HUES64 (cell line): ENCODE data around the gene PNRC1.
"Not testable (repeated sequence)": the region's sequence is repeated elsewhere in the genome, so short reads cannot be mapped to it uniquely, and the experiment has no call there.

Experiments used
- H3K27ac ChIP-seq: 2 replicates; pipeline ENCODE4 v1.7.0; 2013; ENCODE audit warnings: low read depth, low read length, inconsistent platforms
- H3K27me3 ChIP-seq: 2 replicates; pipeline ENCODE4 v1.6.1; 2013; ENCODE audit warnings: mild to moderate bottlenecking, low read length; ENCODE audit not compliant: insufficient read depth
- H3K36me3 ChIP-seq: 2 replicates; pipeline ENCODE4 v1.6.1; 2013; ENCODE audit warnings: mild to moderate bottlenecking, low read length; ENCODE audit not compliant: insufficient read depth
- H3K4me1 ChIP-seq: 2 replicates; pipeline ENCODE4 v1.6.1; 2013; ENCODE audit warnings: mild to moderate bottlenecking, low read length, moderate library complexity; ENCODE audit not compliant: insufficient read depth
- H3K4me3 ChIP-seq: 2 replicates; pipeline ENCODE4 v1.5.1; 2013; ENCODE audit warnings: mild to moderate bottlenecking, low read length, moderate library complexity
- H3K9ac ChIP-seq: 2 replicates; pipeline ENCODE4 v1.6.1; 2013; ENCODE audit warnings: mild to moderate bottlenecking, low read depth, low read length
- H3K9me3 ChIP-seq: 2 replicates; pipeline ENCODE4 v1.6.1; 2013; ENCODE audit warnings: low read depth, low read length; ENCODE audit not compliant: insufficient read depth
- WGBS: fragments of 150-250, 120-280 bp; methylation state at CpG from one replicate; pipeline ENCODE4 v1.1.7; 2013; ENCODE audit warnings: missing lambda C conversion rate; 5-methylcytosine and 5-hydroxymethylcytosine counted together

Gene PNRC1

GRCh38 chr6:89059227-89059626, 21.3 kb upstream of the PNRC1 start:
- Histone ChIP-seq H3K27me3 (no peaks in the 10 kb centered on the region), H3K27ac (no peak overlapping the region), H3K4me3 (no peak overlapping the region), H3K9me3 (no peaks in the 10 kb centered on the region), H3K36me3 (no peaks in the 10 kb centered on the region), H3K9ac (no peak overlapping the region), H3K4me1 (no peaks in the 10 kb centered on the region)
- WGBS, result 96% methylated on average over 12 of the region's 12 CpGs

DNA sequence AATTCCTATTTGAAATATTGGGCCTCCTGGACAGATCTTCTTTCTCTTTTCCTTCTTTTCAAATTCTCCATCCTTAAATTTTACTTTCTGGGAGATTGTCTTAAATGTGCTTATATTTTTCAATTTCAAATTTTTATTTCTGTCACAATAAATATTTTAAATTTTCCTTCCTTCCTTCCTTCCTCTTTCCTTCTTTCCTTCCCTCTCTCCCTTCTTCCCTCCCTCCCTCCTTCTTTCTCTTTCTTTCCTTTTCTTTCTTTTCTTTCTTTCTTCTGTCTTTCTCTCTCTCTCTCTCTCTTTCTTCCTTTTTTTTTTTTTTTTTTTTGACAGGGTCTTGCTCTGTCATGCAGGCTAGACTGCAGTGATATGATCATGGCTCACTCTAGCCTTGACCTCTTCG, 16.7 kb upstream of the PNRC1 start:
- 100% methylated on average over 1 of the region's 1 CpG for WGBS
- no peaks in the 10 kb centered on the region for H3K36me3 ChIP-seq
- H3K9ac ChIP-seq, result no peak overlapping the region

GRCh38 chr6:89064931-89065330, 15.6 kb upstream of the PNRC1 start:
- H3K9ac ChIP-seq, H3K4me3 ChIP-seq, H3K36me3 ChIP-seq, H3K27me3 ChIP-seq, H3K27ac ChIP-seq, H3K4me1 ChIP-seq, H3K9me3 ChIP-seq: not testable (repeated sequence)
- 91% methylated on average over 22 of the region's 22 CpGs for WGBS

More for the DNA sequence above, 16.7 kb upstream of the PNRC1 start:
- H3K27me3 ChIP-seq, result no peaks in the 10 kb centered on the region
- no peaks in the 10 kb centered on the region for H3K9me3 ChIP-seq
- no peak overlapping the region for H3K4me3 ChIP-seq
- no peaks in the 10 kb centered on the region for H3K4me1 ChIP-seq
- no peak overlapping the region for H3K27ac ChIP-seq

- not testable (repeated sequence) for H3K27me3 ChIP-seq, H3K36me3 ChIP-seq, H3K9ac ChIP-seq, H3K27ac ChIP-seq, H3K4me3 ChIP-seq, H3K9me3 ChIP-seq, H3K4me1 ChIP-seq
- WGBS, result 96% methylated on average over 9 of the region's 9 CpGs
These were observed 14.4 kb upstream of the PNRC1 start for GRCh38 chr6:89066121-89066520.

DNA sequence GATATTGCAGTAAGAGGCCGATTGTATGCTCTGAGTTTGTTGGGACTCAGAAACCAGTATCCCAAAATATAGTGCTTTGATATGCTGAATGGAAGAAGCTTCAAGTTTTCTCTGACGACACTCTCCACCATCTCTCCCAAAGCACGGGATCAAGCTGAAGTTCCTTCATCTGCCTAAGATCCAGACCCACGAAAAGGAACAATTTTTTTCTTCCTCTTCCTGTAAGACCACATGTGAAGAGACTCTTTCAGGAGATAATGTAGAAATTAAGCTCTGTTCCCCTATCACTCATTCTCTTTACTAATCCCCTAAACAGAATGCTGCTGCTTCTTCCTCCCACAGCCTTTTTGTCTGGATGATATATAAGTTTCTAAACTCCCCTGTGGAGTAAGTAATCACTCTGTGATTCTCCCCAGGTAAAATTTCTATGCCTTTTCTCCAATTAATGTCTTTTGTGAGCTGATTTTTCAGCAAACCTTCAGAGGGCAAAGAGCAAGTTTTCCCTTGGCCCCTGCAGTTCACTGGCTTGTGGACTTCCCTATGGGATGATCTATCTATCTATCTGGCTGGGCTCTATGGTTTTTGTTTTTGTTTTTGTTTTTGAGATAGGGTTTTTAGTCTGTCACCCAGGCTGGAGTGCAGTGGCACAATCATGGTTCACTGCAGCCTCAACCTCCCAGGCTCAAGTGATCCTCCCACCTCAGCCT, 13.5 kb upstream of the PNRC1 start:
- H3K36me3 ChIP-seq, result no peaks in the 10 kb centered on the region
- no peaks in the 10 kb centered on the region for H3K27me3 ChIP-seq
- no peak overlapping the region for H3K4me3 ChIP-seq
- H3K4me1 ChIP-seq, result no peaks in the 10 kb centered on the region
- no peak overlapping the region for H3K9ac ChIP-seq
- H3K9me3 ChIP-seq, result peaks cover 3% of the 10 kb centered on the region; the same call in 1 of the 2 replicates
- WGBS, result 65% methylated on average over 4 of the region's 4 CpGs
- H3K27ac ChIP-seq, result no peak overlapping the region

- Histone ChIP-seq H3K4me1 (no peaks in the 10 kb centered on the region), H3K4me3 (no peak overlapping the region), H3K9me3 (peaks cover 3% of the 10 kb centered on the region), H3K9ac (no peak overlapping the region), H3K27me3 (no peaks in the 10 kb centered on the region), H3K27ac (no peak overlapping the region), H3K36me3 (no peaks in the 10 kb centered on the region)
These were observed 12.8 kb upstream of the PNRC1 start for GRCh38 chr6:89067796-89068195.

GRCh38 chr6:89068695-89069094, 11.9 kb upstream of the PNRC1 start:
- 56% methylated on average over 1 of the region's 1 CpG for WGBS
- Histone ChIP-seq H3K4me1 (no peaks in the 10 kb centered on the region), H3K9me3 (peaks cover 9% of the 10 kb centered on the region)

DNA sequence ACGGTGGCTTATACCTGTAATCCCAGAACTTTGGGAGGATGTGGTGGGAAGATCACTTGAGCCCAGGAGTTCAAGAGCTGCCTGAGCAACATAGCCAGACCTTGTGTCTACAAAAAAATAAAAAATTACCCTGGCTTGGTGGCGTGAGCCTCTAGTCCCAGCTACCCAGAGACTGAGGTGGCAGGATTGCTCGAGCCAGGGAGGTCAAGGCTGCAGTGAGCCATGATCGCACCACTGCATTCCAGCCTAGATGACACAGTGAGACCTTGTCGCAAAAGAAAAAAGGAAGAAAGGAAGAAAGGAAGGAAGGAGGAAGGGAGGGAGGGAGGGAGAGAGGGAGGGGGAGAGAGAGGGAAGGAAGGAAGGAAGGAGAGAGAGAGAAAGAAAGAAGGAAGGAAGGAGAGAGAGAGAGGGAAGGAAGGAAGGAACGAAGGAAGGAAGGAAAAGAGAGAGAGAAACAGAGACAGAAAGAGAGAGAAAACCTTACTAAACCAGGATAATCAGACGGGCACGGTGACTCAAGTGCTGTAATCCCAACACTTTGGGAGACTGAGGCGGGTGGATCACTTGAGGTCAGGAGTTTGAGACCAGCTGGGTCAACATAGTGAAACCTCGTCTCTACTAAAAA, 10.9 kb upstream of the PNRC1 start:
- Histone ChIP-seq H3K4me1 (no peaks in the 10 kb centered on the region), H3K9me3 (peaks cover 9% of the 10 kb centered on the region), H3K4me3 (no peak overlapping the region), H3K27me3 (no peaks in the 10 kb centered on the region), H3K36me3 (no peaks in the 10 kb centered on the region), H3K9ac (no peak overlapping the region), H3K27ac (no peak overlapping the region)
- 89% methylated on average over 10 of the region's 10 CpGs for WGBS

More at GRCh38 chr6:89068695-89069094, 11.9 kb upstream of the PNRC1 start:
- no peak overlapping the region for H3K27ac ChIP-seq
- no peaks in the 10 kb centered on the region for H3K27me3 ChIP-seq
- no peak overlapping the region for H3K9ac ChIP-seq
- H3K4me3 ChIP-seq, result no peak overlapping the region
- H3K36me3 ChIP-seq, result no peaks in the 10 kb centered on the region

DNA sequence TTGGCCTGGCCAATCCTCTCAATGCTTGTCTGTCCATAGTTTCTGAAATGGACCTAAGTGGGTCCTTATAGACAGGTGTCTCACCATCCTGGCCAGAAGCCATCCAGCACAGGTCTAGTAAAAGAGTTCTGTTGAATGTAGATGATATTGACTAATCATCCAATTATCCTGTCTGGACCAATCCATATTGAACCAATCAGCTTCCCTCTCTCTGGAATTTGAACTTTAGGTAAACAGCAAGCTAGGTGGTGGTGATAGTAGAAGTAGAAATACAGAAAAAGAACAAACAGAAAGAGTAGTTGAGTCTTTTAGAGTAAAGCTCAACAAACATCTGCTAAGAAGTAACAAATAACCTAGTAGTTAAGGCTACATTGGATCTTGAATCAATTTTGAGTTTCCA, 9.5 kb upstream of the PNRC1 start:
- H3K9me3 ChIP-seq, result peaks cover 9% of the 10 kb centered on the region
- H3K9ac ChIP-seq, result no peak overlapping the region
- no peaks in the 10 kb centered on the region for H3K36me3 ChIP-seq
- no peak overlapping the region for H3K27ac ChIP-seq
- no peaks in the 10 kb centered on the region for H3K27me3 ChIP-seq
- H3K4me3 ChIP-seq, result no peak overlapping the region
- no peaks in the 10 kb centered on the region for H3K4me1 ChIP-seq

- Histone ChIP-seq H3K27ac (no peak overlapping the region), H3K27me3 (no peaks in the 10 kb centered on the region), H3K4me1 (no peaks in the 10 kb centered on the region), H3K4me3 (no peak overlapping the region), H3K9ac (no peak overlapping the region), H3K36me3 (no peaks in the 10 kb centered on the region), H3K9me3 (peaks cover 9% of the 10 kb centered on the region)
- WGBS, result 92% methylated on average over 4 of the region's 4 CpGs
These were observed 7.4 kb upstream of the PNRC1 start for GRCh38 chr6:89073014-89073620.

DNA sequence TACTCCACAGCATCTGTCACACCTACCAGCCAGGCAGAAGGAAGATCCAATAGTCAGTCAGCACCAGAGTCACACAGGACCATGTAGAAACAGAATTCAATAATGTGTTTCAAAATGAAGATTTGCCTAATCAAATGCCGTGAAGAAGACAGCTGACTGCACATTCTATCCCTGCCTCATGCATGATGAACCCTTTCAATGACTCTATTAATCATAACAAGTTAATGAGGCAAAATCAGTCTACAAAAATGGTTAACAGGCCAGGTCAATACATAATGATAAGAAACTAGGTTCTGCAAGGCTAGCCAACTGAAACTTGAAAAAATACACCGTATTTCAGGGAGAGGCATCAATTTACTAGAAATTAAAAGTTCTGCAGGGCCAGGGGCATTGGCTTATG, 6.7 kb upstream of the PNRC1 start:
- Histone ChIP-seq H3K9ac (no peak overlapping the region), H3K36me3 (no peaks in the 10 kb centered on the region)
- WGBS, result 94% methylated on average over 2 of the region's 2 CpGs

More for the DNA sequence above, 6.7 kb upstream of the PNRC1 start:
- Histone ChIP-seq H3K27me3 (no peaks in the 10 kb centered on the region), H3K27ac (no peak overlapping the region), H3K9me3 (peaks cover 9% of the 10 kb centered on the region), H3K4me3 (no peak overlapping the region), H3K4me1 (no peaks in the 10 kb centered on the region)
